B cell (primary cell): ENCODE results near the gene CCNH.

Experiments used
- EZH2 ChIP-seq: IDR thresholded peaks from 2 replicates; pipeline ENCODE4 v1.6.1; 2012; ENCODE audit warnings: borderline replicate concordance, low read depth, mild to moderate bottlenecking, moderate library complexity, low read length; ENCODE audit not compliant: insufficient read depth, poor library complexity, severe bottlenecking
- TF ChIP-seq, protein P1 (sequence below): fragments of 200-600 bp; IDR thresholded peaks from one replicate; pipeline ENCODE4 v1.8.0; 2022; ENCODE audit warnings: antibody characterized with exemption, mild to moderate bottlenecking

DNA sequence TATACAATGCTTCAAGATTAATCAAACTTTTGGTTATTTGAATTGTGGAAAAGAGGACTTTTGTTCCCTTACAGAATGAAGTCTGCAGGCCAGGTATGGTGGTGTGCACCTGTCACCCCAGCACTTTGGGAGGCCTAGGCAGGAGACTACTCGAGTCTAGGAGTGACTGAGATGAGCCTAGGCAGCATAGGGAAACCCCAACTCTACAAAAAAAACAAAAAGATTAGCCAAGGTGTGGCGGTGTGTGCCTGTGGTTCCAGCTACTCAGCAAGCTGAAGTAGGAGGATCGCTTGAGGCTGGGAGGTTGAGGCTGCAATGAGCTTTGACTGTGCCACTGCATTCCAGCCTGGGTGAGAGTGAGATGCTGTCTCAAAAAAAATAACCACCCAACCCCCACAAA, 9.3 kb downstream of the CCNH start:
- TF ChIP-seq, protein P1, sequence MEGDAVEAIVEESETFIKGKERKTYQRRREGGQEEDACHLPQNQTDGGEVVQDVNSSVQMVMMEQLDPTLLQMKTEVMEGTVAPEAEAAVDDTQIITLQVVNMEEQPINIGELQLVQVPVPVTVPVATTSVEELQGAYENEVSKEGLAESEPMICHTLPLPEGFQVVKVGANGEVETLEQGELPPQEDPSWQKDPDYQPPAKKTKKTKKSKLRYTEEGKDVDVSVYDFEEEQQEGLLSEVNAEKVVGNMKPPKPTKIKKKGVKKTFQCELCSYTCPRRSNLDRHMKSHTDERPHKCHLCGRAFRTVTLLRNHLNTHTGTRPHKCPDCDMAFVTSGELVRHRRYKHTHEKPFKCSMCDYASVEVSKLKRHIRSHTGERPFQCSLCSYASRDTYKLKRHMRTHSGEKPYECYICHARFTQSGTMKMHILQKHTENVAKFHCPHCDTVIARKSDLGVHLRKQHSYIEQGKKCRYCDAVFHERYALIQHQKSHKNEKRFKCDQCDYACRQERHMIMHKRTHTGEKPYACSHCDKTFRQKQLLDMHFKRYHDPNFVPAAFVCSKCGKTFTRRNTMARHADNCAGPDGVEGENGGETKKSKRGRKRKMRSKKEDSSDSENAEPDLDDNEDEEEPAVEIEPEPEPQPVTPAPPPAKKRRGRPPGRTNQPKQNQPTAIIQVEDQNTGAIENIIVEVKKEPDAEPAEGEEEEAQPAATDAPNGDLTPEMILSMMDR: no peak
- no peak for TF ChIP-seq EZH2
